GM21825 (cell line): Measurements from ENCODE around the gene PIK3R4.

Experiments used
- ATAC-seq: cut with Tn5 transposase; IDR thresholded peaks from one replicate; pipeline ENCODE4 v1.9.1; 2021; ENCODE audit warnings: mild to moderate bottlenecking, moderate library complexity; ENCODE audit not compliant: unreplicated experiment

Gene PIK3R4

GRCh38 chr3:130692455-130692854 lies 54.2 kb downstream of the PIK3R4 start:
- no peak for ATAC-seq

GRCh38 chr3:130688697-130689470 lies 57.7 kb downstream of the PIK3R4 start:
- ATAC-seq, result no peak

DNA sequence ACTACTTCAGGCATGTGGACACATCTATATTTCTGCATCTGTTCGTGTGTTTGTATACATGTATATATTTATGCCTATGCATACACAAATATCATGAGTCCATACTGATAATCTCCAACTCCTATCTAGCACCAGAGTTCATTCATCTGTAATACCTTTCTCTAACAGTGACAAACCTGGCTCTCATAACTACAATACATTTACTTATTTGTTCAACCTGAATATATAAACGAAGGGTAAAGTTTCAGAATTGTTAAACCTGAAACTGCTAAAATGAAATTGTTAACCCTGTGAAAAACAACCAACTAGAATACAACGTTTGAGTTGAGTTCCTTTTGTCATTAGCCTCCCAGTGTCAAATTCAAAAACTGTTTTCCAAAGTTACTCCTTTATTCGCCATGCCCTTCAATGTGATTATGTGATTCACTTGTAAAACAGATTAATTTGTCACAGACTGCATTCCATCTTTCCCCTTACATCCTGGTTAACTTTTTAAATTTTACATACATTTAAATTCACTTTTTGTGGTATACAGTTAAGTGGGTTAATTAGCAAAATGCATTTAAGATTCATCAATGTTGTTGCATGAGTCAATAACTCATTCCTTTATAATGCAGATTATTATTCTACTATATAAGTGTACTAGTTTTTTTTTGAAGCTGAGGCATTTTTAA lies 58.5 kb downstream of the PIK3R4 start:
- ATAC-seq, result peak; percentile 60

- ATAC-seq, result no peak
Measured at GRCh38 chr3:130687327-130687726, 59.3 kb downstream of the PIK3R4 start.

DNA sequence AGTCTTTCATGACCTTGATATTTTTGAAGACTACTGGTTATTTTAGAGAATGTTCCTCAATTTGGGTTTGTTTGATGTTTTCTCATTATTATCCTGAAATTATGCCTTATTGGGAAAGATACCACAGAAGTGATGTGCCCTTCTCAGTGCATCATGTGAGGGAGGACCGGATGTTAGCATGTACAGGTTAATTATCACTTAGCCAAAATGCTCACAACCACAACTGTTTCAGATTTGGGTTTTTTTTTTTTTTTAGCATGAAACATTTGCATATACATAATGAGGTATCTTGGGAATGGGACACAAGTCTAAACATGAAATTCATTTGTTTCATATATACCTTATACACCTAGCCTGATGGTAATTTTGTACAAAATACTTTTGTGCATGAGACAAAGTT lies 59.8 kb downstream of the PIK3R4 start:
- ATAC-seq, result no peak

DNA sequence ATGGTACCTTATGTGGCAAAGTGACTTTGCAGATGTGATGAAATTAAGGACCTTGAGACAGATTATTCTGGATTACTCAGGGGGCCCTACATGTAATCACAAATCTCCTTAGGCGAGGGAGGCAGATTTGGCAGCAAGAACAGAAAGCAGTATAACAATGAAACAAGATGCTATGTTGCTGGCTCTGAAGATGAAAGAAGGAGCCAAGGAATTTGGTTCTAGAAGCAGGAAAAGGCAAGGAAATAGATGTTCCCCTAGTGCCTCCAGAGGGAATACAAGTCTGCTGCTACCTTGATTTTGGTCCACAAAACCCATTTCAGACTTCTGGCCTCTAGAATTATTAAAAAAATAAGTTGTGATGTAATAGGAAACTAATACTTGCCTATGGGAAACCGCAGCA lies 64.5 kb downstream of the PIK3R4 start:
- no peak for ATAC-seq

DNA sequence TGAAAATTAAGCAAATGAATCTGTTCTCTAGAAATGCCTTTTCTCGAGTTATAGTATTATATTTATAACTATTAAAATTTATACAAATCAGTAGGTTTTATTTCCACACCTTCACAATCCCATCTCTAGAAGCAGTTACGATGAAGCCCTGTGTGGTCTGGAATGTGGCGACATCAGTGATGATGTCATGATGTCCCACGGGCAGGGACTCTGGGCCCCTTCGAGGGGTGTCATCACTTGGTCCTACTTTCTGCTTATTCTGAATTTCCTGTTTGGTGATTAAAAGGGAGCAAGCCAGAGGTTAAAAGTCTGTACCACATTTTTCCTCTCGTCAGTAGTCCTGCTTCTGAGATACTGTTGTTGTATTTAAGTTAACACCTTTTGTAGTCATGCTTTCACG lies 67.4 kb downstream of the PIK3R4 start:
- no peak for ATAC-seq

DNA sequence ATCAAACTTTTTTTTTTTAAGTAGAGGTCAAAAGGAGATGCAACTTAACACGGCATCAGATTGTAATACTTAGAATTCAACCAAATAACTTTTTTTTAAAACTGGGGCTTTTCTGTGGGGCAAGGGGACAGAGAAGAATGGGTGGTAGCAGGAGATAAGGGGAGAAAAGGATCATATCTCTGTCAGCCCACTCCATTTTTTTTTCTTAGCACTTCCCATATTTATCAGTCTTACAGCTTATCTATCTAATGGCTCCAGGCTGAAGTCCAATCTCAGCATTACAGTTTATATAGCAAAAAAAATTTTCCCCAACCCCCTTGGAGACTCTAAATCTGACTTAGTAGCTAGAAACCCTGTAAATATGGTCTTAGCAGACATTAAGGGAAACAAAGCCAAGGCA lies 69.3 kb downstream of the PIK3R4 start:
- ATAC-seq, result no peak

- ATAC-seq, result no peak
Measured at GRCh38 chr3:130671545-130672312, 74.9 kb downstream of the PIK3R4 start.

DNA sequence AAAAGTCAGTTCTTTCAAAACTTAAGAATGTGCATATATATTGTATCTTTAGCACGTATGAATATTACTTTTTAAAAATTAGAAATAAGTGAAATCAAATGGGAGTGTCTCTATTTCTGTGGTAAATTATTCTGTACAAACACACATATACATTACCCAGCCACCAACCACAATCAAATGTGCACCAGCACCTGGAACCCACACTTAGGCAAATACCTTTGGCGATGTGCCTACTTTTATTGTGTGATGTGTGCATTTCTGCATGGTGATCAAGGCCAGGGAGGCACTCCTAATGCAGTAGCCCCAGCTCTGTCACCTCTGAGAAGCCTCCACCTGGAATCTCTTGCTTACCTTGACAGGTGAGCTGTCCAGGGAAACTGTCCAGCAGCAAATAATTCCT lies 76.9 kb downstream of the PIK3R4 start:
- ATAC-seq, result no peak

DNA sequence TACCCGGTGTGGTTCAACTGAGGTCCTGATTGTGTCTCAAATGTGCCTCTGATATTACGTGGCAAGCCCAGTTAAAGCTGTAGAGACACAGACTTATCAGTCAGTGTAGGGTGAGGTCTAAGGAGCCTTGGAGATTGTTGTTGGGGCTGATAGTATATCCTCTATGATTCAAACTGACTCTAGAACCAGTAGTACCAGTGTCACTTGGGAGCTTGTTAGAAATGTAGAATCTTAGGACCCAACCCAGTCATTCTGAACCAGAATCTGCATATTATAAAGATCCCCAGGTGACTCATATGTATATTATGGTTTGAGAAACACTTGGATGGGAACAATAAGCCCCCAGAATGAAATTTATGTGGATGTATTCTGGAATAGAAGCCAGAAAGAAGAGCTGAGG lies 83.5 kb downstream of the PIK3R4 start:
- ATAC-seq, result no peak

DNA sequence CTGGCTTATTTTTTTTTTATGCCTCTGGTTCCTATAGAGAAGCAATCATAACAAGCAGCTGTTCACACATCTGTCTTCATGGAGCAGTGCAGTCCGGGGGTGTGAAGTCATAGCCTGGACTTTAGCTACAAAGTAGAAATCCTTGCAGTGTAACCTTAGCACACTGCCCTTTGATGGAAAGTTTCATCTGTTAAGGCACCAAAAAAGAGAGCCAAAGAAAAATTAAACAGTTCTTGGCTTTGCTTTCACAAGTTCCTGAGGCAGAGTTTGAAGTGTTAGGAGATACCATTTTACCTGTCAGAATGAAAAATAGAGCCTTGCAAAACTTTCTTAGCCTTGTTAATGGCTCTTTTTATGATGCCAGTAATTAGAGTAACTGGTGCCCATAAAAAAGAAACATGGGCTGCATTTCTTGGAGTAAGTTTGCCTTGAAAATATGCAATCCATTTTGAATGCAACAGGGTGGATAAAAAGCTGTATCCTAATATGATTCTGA lies 84.1 kb downstream of the PIK3R4 start:
- no peak for ATAC-seq

DNA sequence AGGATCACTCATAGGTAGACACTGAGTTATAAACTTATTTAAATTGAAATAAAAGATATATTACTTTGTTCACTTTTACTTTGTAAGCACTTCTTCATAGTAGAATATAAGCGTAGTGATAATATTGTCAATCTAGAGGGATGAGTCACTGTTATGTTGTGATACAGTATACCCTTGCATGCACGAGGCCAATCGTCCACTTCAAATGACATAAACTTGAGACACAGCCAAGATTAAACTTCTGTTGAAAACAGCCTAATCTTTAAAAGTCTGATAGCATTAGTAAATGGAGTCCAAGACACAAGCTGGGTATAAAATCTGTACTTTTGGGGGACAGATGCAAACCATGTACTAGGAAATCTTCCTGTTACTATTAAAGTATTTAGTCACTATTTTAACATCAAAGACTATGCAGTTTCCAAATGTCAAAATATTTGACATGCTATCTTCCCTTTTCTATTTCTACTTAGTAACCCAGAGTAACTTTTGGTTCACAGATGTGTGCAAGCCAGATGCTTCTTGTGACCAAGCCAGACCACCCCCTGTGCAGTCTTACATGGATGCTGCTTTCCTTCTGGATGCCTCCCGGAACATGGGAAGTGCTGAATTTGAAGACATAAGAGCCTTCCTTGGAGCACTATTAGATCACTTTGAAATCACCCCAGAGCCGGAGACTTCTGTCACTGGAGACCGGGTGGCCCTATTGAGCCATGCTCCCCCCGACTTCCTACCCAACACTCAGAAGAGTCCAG lies 85.3 kb downstream of the PIK3R4 start:
- no peak for ATAC-seq

DNA sequence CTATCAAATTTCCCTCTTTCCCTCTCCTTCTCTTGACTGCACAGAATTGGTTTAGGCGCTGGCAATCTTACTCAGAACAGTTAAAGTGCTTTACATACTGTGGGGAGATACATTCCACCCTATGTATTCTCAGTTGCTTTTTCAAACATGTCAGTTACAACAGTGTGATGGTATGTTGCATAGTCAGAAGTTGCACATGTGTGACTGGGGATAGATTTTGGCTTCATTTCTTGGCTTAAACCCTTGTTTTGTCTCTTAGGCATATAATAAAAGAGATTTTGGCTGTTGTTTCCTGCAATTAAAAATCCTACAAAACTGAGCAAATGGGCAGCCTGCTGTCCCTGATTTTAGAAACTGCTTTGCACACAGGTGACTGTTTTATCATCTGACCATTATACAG lies 86.7 kb downstream of the PIK3R4 start:
- ATAC-seq, result no peak

- no peak for ATAC-seq
Measured at GRCh38 chr3:130658678-130659077, 88.0 kb downstream of the PIK3R4 start.

DNA sequence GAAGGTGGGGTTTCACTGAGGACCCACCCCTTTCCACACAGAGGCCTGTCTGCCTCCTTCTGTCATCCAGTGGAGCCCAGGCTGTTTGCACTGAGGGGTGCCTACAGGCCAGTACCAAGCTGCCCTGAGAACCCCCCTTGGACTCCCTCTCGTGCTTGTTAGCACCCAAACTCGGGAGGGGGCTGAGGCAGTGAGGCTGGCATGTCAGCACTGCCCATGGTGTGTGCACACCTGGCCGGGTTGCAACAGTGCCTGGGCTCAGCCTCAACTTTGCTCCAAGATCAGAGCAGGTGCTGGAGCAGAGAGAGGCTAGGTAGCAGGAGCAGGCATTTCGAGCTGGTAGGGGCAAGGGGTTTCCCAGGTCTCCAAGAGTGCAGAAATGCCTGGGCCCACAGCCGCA lies 90.0 kb downstream of the PIK3R4 start:
- no peak for ATAC-seq

GRCh38 chr3:130654921-130655320 lies 91.7 kb downstream of the PIK3R4 start:
- ATAC-seq, result no peak

- ATAC-seq, result no peak
Measured at GRCh38 chr3:130654091-130654490, 92.5 kb downstream of the PIK3R4 start.

DNA sequence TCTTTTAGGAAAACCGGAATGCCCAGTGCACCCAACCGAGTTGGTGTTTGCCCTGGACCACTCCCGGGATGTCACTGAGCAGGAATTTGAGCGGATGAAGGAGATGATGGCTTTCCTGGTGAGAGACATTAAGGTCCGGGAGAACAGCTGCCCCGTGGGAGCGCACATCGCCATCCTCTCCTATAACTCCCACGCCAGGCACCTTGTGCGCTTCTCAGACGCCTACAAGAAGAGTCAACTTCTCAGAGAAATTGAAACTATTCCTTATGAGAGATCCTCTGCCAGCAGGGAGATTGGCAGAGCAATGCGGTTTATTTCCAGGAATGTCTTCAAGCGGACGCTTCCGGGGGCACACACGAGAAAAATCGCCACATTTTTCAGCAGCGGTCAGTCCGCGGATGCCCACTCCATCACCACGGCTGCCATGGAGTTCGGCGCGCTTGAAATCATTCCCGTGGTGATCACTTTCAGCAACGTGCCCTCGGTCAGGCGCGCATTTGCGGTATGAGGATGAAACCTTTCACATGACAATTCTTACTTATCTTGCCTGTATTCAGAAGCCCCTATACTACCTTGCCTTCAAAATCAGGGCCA lies 97.5 kb downstream of the PIK3R4 start:
- no peak for ATAC-seq

DNA sequence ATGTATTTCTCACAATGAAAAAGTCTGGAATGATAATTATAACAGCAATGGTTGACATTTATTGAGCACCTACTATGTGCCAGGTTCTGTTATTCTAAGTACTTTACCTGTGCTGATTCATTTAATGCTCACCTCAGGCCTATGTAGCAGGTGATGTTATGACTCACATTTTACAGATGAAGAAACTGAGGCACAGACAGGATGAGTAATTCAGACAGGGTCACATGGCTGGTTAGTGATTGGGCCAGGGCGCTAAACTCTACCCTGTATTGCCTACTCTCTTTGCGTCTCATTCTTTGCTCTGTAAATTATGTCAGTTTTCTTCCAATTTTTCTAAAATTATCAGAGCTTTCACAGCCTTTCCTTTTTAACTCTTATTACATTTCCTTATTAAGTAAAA lies 98.3 kb downstream of the PIK3R4 start:
- no peak for ATAC-seq

DNA sequence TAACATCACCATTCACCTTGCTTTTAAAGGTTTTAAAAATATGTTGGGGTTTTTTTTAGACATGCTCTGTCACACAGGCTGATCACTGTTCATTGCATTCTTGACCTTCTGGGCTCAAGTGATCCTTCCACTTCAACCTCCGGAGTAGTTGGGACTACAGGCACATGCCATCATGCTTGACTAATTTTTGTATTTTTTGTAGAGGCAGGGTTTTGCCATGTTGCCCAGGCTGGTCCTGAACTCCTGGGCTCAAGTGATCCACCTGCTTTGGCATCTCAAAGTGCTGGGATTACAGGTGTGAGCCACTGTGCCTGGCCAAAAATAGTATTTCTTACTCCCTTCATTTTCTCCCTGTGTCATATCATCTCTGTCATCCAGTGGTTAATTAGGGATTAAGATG lies 101.4 kb downstream of the PIK3R4 start:
- no peak for ATAC-seq
